G401.6 (cell line): ENCODE data around the gene PIGH.
A peak's percentile ranks its signal among the peaks of the same experiment; 100 is the strongest.
"Not testable (repeated sequence)": the region's sequence is repeated elsewhere in the genome, so short reads cannot be mapped to it uniquely, and the experiment has no call there.

ENCODE experiments used
- FAIRE-seq: peaks from 2 replicates; lab custom pipeline; 2012; peaks lifted over from hg19 to GRCh38; lab: Jason Lieb, UNC

The PIGH gene

GRCh38 chr14:67599698-67600561 is at the start of gene PIGH:
Gene PIGH (minus strand): TSS chr14:67600268. CDS start chr14:67600203, 65 bp downstream.
- no peak for FAIRE-seq

DNA sequence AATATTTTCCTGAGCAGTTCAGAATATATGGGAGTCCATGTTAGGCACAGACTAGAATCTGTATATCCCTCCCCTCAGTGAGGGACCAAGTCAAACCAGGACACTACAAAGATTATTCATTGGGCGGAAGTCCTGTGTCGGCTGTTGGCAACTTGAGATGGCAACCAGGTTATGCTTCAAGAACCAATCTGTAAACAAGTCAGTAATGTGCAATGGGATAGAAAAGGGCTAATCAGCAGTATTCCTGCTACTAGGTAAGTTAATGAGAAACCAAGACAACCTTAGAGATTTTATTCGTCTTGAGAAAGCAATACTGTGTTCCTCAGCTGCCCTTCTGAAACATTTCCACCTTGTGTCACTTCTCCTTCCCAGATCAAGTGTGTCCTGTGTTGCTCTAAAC is 46.1 kb upstream of the PIGH start:
- FAIRE-seq, result no peak

DNA sequence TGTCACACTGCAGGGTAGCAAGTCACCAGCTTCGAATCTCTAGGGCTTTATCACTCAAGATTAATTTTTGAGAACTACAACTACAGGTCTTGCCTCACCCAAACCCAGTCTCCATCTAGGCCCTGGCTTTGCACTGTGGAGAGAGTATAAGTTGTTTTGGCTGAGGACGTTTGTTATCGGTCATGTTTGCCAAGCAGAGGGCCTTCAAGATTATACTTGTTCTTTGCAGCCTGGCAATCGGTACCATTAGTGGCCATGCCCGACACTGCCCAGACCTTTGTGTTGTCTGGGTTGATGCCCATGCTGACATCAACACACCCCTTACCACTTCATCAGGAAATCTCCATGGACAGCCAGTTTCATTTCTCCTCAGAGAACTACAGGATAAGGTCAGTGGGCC is 45.3 kb upstream of the PIGH start:
- no peak for FAIRE-seq

DNA sequence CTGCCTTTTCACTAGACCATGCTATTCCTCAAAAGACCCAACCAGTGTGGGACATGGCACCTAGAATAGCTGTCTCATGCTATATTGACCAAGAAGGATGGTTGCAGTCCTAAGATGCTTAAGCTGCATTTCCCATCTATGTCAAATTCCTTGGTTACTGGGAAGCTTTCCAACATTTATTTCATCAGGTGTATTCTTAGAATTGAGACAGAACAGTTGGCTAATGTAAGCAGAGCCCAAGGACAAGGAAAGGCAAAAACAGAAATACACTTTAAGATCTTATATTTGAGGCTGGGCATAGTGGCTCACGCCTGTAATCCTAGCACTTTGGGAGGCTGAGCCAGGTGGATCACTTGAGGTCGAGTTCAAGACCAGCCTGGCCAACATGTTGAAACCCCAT is 44.4 kb upstream of the PIGH start:
- no peak for FAIRE-seq

DNA sequence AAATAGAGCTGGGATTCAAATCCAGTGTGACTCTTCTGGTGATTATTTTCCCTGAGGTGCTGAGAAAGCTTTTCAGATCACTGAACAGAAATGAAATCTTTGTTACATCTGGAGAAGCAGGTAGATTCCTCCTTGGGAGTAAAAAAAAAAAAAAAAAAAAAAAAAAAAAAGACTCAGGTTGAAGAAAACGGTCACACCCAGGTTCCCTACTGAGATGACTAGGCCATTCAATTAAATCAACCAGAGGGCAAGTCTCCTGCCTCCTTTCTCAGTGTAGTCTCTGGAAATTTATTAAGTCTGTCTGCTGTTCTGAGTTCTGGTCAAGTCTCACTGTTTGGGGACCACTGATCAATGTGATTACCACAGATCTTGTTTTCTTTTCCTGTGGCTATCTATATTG is 43.6 kb upstream of the PIGH start:
- FAIRE-seq, result no peak

DNA sequence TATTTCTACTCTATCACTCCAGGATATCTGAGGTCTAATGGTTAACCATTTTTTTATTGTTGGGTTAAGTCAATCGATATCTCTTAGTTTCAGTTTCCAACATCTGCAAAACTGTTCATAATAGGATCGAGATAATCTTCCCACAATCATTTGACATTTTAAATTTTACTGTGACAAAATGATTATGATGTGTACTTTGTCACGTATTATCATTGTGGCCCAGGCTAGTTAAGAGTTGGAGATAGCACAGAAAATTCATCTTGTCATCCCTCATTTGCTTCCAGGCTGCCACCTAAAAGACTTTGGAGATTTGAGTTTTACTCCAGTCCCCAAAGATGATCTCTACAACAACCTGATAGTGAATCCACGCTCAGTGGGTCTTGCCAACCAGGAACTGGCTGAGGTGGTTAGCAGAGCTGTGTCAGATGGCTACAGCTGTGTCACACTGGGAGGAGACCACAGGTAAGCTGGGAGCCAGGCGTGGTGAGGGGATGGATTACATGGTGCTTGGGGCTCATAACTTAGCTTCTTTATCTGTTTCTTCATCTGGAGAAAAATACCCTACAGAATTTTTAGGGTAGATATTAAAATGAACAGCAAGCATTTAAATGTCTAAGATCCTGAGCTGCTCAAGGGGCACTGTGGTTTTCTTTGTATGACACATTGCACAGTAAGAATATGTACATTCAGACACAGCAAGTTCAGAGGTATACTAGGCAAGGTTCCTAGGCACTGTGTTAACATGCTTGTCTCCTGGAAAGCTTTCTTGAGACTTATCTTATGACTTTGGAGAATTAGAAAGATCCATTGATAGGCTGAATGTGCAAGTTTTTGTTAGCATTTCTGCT is 42.1 kb upstream of the PIGH start:
- FAIRE-seq, result no peak

- FAIRE-seq, result no peak
These were observed 41.4 kb upstream of the PIGH start for GRCh38 chr14:67641480-67641879.

DNA sequence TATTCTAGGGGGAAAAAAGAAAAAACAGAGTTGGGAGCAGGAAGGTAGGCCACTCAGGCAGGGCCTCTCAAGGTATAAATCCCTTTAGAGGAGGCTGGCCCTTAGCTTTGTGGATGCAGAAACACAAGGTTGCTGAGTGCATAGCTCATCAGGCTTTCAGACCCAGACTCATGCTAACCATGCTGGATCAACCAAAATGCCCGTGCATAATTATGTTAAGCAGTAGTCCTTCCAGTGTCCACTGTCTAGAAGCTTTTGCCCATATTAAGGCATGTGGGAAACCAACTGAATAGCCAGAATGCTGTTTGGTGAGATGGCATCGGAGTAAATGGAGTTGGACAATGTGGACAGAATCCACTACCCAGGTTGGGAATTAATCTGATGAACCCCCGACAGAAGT is 38.6 kb upstream of the PIGH start:
- FAIRE-seq, result no peak

GRCh38 chr14:67636361-67636919 is 36.4 kb upstream of the PIGH start:
- no peak for FAIRE-seq

DNA sequence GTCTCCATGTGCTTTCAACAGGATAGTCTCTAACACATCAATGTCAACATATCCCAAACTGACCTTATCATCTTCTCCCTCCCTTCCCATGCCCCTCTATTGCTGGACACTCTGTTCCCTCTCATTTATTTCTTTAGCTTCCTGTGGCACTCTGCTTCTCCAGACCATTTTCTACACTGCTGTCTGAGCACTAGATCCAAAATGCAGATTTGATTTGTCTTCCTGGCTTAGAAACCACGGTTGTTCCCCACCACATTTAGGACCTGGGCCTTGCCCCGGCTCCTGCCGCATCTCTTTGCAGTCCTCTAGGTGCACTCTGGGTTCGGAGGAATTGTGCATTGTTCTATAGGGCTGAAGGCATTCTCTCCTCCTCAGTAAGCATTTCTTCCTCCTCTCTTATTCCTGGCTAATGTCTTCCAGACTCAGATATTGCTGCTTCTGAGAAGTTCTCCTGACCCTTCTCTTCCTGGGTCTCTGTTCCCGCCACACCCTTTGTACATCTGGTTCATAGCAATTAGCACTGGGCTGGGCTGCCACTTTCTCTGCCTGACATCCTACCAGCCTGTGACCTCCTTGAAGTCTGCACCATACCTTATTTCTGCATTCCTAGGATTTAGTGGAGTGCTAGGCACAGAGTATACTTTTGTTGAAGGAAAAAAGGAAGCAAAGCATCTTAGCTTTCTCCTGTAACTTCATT is 33.5 kb upstream of the PIGH start:
- FAIRE-seq, result no peak

- no peak for FAIRE-seq
These were observed 30.9 kb upstream of the PIGH start for GRCh38 chr14:67630938-67631337.

DNA sequence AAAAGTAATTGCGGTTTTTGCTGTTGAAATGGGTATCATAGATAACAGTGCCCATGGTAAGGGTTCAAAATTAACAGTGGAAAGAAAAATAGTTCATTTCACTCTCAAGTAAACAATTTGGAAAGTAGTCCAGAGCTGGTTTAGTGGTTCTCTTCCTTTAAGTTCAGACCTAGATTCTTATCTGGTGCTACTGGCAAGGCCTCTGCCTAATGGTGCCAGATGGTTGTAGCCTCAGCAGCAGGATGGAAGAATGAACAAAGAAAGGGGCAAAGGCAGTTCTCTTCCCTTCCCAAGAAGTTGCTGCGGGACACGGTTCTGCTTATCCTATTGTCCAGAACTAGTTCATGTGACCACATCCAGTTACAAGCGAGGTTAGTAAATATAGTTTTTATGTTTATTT is 30.1 kb upstream of the PIGH start:
- FAIRE-seq, result no peak

- no peak for FAIRE-seq
These were observed 27.5 kb upstream of the PIGH start for GRCh38 chr14:67627519-67627918.

DNA sequence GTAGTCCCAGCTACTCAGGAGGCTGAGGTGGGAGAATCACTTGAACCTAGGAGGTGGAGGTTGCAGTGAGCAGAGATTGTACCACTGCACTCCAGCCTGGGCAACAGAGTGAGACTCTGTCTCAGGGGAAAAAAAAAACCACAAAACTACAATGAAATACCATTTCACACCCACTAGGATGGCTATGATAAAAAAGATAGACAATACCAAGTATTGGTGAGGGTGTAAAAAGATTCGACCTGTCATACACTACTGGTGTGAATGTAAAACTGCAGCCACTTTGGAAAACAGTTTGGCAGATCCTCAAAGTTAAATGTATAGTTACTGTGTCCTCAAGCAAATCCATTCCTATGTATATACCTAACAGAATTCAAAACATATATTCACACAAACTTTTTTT is 26.1 kb upstream of the PIGH start:
- not testable (repeated sequence) for FAIRE-seq

- FAIRE-seq, result no peak
These were observed 23.0 kb upstream of the PIGH start for GRCh38 chr14:67623114-67623513.

- FAIRE-seq, result no peak
These were observed 22.6 kb upstream of the PIGH start for GRCh38 chr14:67622675-67623074.

DNA sequence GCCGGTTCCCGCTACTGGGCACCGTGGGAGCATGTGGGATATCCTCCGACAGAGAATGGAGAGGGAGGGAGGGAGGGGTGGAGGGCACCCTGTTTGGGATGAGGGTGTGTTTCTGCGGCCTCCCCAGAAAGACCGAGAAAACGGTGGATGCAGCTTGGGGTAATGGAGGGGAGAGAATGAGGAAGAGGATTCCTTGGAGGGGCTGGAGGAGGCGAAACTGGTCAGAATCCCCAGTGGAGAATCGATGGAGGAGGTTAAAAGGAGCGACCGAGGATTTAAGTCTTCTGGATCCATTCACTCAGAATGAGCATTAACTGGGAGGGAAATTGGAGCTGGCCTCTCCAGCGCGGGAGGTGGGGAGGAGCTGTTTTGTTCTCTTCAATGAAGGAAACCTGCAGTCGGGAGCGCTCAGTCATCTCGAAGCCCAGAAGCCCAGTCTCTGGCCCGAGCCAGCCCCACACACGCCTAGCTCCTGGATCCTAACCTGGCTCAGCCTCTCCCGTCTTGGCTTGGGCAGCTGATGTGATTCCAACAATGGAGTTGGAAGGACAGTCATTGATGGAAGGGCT is 20.2 kb upstream of the PIGH start:
- FAIRE-seq, result no peak

GRCh38 chr14:67619446-67620216 is 19.6 kb upstream of the PIGH start, which contains the start of gene ARG2:
Gene ARG2 (plus strand): TSS chr14:67619920. CDS start chr14:67619978, 58 bp downstream.
- peak; percentile 75 for FAIRE-seq

GRCh38 chr14:67618617-67619063 is 18.6 kb upstream of the PIGH start:
- peak; percentile 92 for FAIRE-seq

GRCh38 chr14:67610491-67610890 is 10.4 kb upstream of the PIGH start:
- FAIRE-seq, result no peak
